Stimulated activated CD4-positive, alpha-beta T cell treated with anti-CD3 and anti-CD28 coated beads, Interleukin-12 subunit alpha, Interleukin-12 subunit beta, amount 100 ng/mL, for 4 hours (primary cell): Measurements from ENCODE around the gene LRRC71.

Experiments
- DNase-seq: peaks from one replicate; pipeline ENCODE4 v3.0.0-alpha.2; 2020

LRRC71 gene

DNA sequence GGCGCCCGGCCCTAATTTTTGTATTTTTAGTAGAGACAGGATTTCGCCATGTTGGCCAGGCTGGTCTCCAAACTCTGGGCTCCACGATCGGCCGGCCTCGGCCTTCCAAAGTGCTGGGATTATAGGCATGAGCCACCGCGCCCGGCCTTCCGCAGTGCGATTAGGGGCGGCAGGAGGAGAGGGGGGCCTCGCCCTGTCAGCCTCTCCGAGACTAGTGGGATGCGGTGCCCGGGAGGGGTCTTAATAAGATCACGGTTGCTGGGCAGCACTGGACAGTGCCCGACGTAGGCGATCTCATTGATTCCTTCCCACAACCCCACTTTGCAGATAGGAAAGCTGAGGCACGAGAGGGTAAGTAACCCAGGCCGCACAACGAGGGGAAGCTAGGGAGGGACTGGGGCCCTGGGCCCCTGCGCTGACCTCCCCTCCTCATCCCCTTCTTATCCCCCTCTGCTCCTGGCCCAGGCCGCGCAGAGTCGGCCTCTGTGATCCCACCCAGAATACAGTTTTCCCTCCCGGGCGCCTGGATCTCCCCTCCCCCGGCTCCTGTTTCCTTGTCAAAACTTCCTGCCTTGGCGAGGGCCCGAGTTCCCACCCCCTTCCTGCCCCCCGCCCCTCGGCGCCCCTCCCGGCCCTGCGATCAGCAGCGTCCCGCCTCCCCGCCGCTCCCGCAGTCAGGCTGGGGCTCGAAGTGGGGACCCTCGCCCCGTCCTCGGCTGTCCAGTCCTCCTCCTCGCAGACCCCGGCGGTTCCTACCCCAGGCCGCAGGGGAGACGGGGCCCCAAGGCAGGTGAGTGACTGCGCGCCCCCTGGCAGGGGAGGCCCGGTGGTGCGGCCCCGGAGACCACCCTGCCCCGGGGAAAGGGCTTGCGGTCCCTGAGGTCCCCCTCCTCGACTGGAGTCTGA is 27.1 kb upstream of the LRRC71 start, which contains the start of gene PEAR1:
PEAR1 (plus strand) TSS at position 671 of the 906 bp plus-strand sequence. CDS start 10,209 bp downstream, outside the sequence.
- DNase-seq, result no peak

DNA sequence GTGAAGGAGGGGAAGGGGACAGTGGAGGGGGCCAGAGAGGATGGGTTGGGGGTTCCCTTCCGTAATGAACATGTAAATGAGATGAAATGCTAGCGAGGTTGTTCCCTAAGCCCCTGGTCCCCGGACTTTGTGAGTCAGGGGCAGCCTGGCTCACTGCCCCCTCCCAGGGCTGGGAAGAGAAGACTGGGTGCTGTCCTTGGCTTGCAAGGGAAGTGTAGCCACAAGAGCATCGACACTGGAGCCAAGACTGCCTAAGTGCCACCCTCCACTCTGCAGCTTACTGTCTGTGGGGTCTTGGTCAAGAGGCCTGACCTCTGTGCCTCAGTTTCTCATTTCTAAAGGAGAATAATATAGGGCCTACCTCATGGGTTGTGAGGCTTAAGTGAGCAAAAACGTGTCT is 26.4 kb upstream of the LRRC71 start:
- no peak for DNase-seq

GRCh38 chr1:156894711-156895454 is 25.5 kb upstream of the LRRC71 start:
- DNase-seq, result no peak

DNA sequence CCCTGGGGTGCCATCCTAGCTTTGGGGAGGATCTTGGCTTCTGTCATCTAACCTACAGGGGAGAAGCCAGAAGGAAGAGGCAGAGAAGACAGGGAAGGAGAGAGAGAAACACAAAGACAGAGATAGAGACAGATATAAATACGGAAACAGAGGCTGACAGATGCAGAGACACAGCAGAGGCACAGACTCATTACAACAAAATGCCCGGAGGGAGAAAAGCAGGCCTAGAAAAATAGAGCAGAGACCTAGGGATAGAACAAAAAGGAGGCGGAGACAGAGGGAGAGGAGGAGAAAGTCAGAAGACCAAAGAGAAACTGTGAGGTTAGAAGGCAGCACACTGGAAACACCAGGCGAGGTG is 25.0 kb upstream of the LRRC71 start:
- no peak for DNase-seq

- no peak for DNase-seq
Measured at GRCh38 chr1:156895927-156896326, 24.5 kb upstream of the LRRC71 start.

DNA sequence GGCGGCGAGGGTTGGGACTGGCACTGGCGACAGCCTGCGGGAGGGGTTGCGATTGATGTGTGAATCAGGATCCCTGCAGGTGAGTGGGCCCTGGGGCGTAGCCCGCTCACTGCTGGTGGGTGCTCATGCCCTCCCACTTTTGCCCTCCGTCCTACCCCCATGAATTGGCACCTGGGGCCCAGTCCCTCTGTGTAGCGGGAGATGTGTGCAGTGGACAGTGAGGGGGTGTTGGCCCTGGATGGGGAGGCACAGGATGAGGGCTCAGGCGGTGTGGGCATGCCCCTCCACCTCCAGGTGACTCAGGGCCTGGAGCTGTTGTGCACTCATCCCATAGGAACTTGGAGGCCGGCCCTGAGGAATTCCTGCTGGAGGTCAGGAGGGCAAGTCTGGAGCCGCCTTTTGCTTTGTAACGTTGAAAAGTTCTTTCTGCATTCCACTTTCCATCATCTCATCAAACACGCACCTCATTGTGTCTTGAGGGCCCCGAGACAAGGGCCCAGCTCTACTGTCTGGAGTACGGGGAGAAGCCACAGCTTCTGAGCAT is 23.9 kb upstream of the LRRC71 start:
- no peak for DNase-seq

DNA sequence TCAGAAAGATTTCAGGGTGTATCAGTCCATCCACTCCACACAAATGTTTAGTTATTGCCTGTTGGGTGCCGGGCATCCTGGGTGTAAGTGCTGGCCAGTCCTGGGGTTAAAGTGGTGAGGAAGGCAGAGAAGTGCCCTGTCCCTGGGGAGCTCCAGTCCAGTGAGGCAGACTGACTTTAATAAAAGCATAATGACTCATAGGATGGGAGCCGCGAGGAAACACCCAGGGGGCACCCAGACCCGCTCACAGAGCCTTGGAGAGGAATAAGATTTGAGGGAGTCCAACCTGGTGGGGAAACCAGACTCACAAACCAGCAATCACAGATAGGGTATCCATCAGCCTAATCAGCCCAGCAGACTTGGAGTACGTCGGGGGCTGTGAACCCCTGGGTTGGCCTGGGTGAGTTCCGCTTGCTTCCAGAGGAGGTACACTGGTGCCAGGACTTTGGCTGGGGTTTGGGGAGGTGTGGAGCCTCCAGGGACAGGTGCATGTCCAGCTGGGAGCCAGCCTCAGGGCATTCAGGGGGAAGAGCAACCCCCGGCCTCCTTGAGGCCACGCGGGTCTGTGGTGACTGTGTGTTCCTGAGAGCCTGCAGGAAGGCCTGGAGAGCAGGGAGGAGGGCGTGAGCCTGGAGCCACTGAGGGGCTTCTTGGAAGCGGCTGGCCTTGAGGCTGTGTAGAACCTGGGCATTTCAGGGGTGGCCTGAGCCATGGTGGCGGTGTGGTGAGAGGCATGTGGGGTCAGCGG is 23.2 kb upstream of the LRRC71 start:
- no peak for DNase-seq

DNA sequence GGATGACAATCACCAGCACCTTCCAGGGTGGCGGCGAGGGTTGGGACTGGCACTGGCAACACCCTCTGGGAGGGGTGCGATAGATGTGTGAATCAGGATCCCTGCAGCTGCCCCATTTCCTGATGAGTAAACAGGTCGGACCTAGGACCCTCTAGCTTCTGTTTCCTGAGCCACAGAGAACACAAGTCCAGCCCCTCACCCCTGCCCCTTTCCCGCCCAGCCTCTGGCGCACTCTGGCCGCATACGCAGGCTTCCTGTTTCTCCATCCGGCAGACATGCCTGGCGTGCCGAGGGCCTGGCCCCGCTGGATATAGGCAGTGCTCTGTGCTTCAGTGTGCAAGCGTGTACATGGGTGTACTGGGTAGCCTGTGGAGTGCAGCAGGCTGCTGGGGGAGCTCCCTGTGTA is 22.3 kb upstream of the LRRC71 start:
- DNase-seq, result no peak

GRCh38 chr1:156898971-156899664 is 21.3 kb upstream of the LRRC71 start:
- DNase-seq, result no peak

- no peak for DNase-seq
Measured at GRCh38 chr1:156899956-156900718, 20.3 kb upstream of the LRRC71 start.

- no peak for DNase-seq
Measured at GRCh38 chr1:156900896-156901589, 19.4 kb upstream of the LRRC71 start.

GRCh38 chr1:156901590-156901900 is 18.9 kb upstream of the LRRC71 start:
- no peak for DNase-seq

DNA sequence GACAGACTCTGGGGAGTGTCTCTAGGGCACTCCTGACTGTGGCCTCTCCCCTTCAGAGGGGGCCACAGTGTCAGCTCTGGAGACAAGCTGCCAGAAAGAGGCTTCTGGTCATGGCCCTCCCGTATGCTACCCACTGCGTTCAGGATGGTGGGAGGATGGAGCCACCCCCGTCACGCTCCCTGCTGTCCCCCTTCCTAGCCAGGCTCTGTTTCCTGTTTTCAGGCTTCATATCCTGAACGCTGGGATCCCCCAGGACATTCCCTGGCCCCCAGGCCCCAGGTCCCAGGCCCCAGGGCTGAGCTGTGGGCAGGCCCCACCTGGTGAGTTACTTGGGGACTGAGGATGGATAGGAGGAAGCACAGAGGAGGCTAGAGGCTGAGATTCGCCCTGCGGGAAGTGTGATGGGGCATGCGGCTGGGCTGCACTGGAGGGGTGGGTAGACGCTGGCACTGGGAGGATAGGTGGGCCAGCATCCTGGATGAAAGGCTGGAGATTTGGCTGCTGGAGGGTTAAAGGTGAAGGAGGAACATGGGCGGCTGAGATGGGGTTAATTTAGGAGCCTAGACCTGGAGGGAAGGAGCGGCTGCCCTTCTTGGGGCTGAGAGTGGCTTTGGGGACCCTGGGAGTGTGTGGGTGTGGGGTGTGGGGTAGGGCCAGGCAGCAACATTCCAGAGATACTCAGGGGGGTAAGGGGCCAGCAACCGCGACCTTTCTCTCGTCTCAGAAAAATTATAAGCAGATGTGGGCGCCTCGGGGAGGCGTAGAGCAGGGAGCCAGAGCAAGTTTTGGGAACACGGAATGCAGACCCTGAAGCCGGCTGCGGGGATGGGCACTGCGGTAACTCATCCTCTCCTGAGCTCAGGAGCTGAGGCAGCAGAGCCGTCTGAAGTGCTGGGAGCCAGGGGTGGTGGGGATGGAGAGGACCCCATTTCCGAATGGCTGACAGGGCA is 18.2 kb upstream of the LRRC71 start:
- no peak for DNase-seq

DNA sequence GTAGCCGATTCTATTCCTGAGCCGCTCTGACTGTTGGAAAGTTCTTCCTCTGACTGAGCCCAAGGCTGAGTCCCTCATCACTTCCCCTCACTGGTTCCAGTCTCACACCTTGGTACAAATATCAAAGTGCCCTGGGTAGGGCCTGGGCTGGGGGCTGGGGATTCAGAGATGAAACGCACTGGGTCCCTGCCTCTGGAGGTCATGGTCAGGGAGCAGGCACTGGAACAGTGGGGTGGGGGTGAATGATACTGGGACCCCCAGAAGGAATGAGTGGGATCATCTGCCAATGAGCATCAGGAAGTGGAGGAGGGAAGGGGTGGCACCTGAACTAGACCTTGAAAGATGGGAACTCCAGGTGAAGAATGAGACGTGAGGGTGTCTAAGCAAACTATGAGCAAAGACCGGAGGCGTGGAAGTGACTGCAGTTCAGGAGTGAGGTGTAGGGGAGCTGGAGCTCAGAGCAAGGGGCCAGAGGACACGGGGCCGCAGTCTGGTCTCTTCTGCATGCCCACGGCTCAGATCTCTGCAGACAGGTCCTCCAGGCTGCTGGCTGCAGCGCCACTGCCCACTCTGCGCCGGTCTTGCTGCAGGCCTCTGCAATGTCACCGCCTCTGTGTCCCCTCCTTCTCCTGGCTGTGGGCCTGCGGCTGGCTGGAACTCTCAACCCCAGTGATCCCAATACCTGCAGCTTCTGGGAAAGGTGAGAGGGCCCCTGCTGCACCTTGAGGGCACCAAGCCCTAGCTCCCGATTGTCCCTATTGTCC is 16.9 kb upstream of the LRRC71 start:
- DNase-seq, result no peak

GRCh38 chr1:156904187-156904959 is 16.1 kb upstream of the LRRC71 start:
- no peak for DNase-seq

- DNase-seq, result no peak
Measured at GRCh38 chr1:156905176-156905575, 15.3 kb upstream of the LRRC71 start.

DNA sequence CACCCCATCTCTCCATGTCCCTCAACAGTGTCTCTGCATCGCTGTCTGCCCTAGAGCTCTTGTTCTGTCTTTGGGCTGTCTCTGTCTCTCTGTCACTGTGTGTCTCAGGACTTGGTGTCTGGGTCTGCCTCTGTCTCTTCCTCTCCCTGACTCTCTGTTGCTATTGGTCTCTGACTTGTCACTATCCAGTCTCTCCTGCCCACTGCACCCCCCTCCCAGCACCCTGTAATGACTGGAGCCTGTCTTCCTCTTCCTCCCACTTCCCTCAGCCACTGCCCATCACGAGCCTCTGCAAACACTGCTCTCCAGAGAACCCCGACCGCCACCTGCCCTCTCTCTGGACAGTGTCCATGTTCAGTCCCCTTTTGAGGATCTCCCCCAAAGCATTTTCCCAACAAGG is 14.8 kb upstream of the LRRC71 start:
- no peak for DNase-seq

DNA sequence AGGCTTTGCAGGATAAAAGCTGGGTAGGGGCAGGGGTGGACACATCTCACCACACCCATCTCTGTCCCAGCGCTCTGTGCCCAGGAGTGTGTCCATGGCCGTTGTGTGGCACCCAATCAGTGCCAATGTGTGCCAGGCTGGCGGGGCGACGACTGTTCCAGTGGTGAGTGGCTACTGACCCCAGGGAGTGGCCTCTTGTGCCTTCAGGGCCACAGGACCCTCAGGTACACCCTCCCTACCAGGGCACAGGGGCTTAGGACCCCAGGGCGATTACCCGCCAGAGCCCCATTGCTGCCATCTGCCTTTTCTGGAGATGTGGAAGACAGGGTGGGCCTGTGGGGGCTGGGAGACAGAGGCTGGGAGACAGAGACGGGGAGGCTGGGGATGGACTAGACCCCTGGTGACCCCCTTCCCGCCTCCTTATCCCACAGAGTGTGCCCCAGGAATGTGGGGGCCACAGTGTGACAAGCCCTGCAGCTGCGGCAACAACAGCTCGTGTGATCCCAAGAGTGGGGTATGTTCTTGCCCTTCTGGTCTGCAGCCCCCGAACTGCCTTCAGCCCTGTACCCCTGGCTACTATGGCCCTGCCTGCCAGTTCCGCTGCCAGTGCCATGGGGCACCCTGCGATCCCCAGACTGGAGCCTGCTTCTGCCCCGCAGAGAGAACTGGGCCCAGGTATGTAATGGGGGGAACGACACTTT is 14.1 kb upstream of the LRRC71 start:
- no peak for DNase-seq
